Measurements from ENCODE around the gene SLC2A4RG. TPM values are rescaled to one million over a fixed set of nuclear protein-coding genes. Genes with fewer than 3 reads are reported as not detected.

Gene SLC2A4RG
- total RNA-seq, 2 donors from 2014 or later, result 69.3 to 108 TPM

DNA sequence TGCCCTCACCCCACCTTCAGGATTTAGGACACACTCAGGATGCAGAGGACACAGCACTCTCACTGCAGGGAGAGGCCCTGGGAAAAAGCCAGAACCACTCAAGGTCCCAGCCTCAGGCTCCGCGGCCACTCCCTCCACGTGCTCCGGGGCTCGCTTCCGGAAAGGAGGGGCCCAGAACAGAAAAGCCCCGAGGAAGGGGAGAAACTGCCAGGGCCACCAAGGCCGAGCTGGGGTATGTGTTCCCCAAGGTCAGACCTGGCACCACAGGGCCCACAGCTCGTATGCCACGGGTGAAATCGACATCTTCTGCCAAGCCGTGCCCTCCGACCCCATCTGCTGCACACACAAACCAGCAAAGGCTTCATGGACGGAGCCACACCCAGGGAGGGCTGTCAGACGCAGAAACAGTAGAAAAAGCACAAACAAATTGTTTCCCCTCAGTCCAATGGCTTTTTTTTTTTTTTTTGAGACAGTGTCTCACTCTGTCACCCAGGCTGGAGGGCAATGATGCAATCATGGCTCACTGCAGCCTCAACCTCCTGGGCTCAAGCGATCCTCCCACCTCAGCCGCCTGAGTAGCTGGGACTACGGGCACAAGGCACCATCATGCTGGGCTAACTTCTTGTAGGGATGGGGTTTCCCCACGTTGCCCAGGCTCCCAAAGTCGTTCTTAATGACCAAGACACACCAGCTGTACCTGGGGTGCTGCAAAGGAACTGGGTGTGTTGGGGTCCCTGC lies 33.4 kb downstream of the SLC2A4RG start:
- H3K9me3 Mint-ChIP-seq, result no peaks in the 10 kb centered on the region
- WGBS, 2 experiments (ENCODE audit: insufficient coverage in 1 of 2, insufficient read length in 1 of 2), result 90 to 92% methylated on average over 17 to 20 of the region's 20 CpGs
- TF ChIP-seq, protein P1, sequence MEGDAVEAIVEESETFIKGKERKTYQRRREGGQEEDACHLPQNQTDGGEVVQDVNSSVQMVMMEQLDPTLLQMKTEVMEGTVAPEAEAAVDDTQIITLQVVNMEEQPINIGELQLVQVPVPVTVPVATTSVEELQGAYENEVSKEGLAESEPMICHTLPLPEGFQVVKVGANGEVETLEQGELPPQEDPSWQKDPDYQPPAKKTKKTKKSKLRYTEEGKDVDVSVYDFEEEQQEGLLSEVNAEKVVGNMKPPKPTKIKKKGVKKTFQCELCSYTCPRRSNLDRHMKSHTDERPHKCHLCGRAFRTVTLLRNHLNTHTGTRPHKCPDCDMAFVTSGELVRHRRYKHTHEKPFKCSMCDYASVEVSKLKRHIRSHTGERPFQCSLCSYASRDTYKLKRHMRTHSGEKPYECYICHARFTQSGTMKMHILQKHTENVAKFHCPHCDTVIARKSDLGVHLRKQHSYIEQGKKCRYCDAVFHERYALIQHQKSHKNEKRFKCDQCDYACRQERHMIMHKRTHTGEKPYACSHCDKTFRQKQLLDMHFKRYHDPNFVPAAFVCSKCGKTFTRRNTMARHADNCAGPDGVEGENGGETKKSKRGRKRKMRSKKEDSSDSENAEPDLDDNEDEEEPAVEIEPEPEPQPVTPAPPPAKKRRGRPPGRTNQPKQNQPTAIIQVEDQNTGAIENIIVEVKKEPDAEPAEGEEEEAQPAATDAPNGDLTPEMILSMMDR (conservative IDR thresholded peaks at IDR 0.05), result no peak
- H3K27me3 Mint-ChIP-seq (ENCODE audit: insufficient read depth), result no peaks in the 10 kb centered on the region
- Histone ChIP-seq H3K27ac (ENCODE audit: low read depth, low read length) (no peak overlapping the region), H3K36me3 (ENCODE audit: control insufficient read depth, insufficient read depth, low read length) (peaks cover 8% of the 10 kb centered on the region), H3K4me1 (ENCODE audit: control insufficient read depth, insufficient read depth, low read length) (no peaks in the 10 kb centered on the region), H3K9me3 (ENCODE audit: control insufficient read depth, low read length) (no peaks in the 10 kb centered on the region), H3K27me3 (ENCODE audit: control insufficient read depth, insufficient read depth, low read length, poor library complexity, severe bottlenecking) (no peaks in the 10 kb centered on the region), H3K4me3 (ENCODE audit: low read length) (no peak overlapping the region), H3K9ac (ENCODE audit: extremely low read depth, low read length, poor library complexity, severe bottlenecking) (no peak overlapping the region)
- no peak for DNase-seq
- peaks cover 8% of the 10 kb centered on the region for H3K4me1 Mint-ChIP-seq
- H3K27ac Mint-ChIP-seq, result no peak overlapping the region
- no peak overlapping the region for H3K4me3 Mint-ChIP-seq
- peaks cover 28% of the 10 kb centered on the region for H3K36me3 Mint-ChIP-seq (ENCODE audit: low read depth)

GRCh38 chr20:63773571-63774241 lies 34.1 kb downstream of the SLC2A4RG start:
- Histone ChIP-seq H3K9me3 (ENCODE audit: control insufficient read depth, low read length) (no peaks in the 10 kb centered on the region), H3K27ac (ENCODE audit: low read depth, low read length) (no peak overlapping the region), H3K27me3 (ENCODE audit: control insufficient read depth, insufficient read depth, low read length, poor library complexity, severe bottlenecking) (no peaks in the 10 kb centered on the region), H3K36me3 (ENCODE audit: control insufficient read depth, insufficient read depth, low read length) (peaks cover 5% of the 10 kb centered on the region), H3K4me3 (ENCODE audit: low read length) (no peak overlapping the region), H3K4me1 (ENCODE audit: control insufficient read depth, insufficient read depth, low read length) (no peaks in the 10 kb centered on the region), H3K9ac (ENCODE audit: extremely low read depth, low read length, poor library complexity, severe bottlenecking) (no peak overlapping the region)
- no peaks in the 10 kb centered on the region for H3K27me3 Mint-ChIP-seq (ENCODE audit: insufficient read depth)
- H3K4me1 Mint-ChIP-seq, result peaks cover 11% of the 10 kb centered on the region
- WGBS, 2 experiments (ENCODE audit: insufficient coverage in 1 of 2, insufficient read length in 1 of 2), result 90 to 94% methylated on average over 25 to 32 of the region's 33 CpGs
- H3K4me3 Mint-ChIP-seq, result no peak overlapping the region
- TF ChIP-seq, protein P1 (conservative IDR thresholded peaks at IDR 0.05), result no peak
- peaks cover 30% of the 10 kb centered on the region for H3K36me3 Mint-ChIP-seq (ENCODE audit: low read depth)
- no peak for DNase-seq
- no peak overlapping the region for H3K27ac Mint-ChIP-seq
- no peaks in the 10 kb centered on the region for H3K9me3 Mint-ChIP-seq

DNA sequence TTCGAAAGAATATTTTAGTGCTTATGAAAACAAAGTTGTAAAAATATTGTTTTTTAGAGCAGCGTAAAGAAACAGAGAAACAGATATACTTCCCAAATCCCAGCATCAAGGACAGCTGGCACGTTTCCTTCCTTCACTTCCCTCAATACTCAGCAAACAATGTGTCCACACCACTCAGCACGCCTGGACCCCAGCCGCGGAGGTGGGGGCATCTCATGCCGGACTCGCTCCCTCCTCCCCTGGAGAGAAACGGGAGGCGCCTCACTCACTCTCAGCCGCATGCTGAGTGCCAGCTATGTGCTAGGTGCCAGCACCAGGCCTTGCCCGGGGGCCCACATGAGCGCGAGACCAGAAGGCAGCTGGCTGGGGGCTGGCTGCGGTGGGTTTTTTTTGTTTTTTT lies 34.7 kb downstream of the SLC2A4RG start:
- Histone ChIP-seq H3K36me3 (ENCODE audit: control insufficient read depth, insufficient read depth, low read length) (no peaks in the 10 kb centered on the region), H3K9me3 (ENCODE audit: control insufficient read depth, low read length) (no peaks in the 10 kb centered on the region), H3K27ac (ENCODE audit: low read depth, low read length) (no peak overlapping the region), H3K4me3 (ENCODE audit: low read length) (no peak overlapping the region), H3K27me3 (ENCODE audit: control insufficient read depth, insufficient read depth, low read length, poor library complexity, severe bottlenecking) (no peaks in the 10 kb centered on the region), H3K4me1 (ENCODE audit: control insufficient read depth, insufficient read depth, low read length) (no peaks in the 10 kb centered on the region), H3K9ac (ENCODE audit: extremely low read depth, low read length, poor library complexity, severe bottlenecking) (no peak overlapping the region)
- WGBS, 2 experiments (ENCODE audit: insufficient coverage in 1 of 2, insufficient read length in 1 of 2), result 94 to 96% methylated on average over 9 to 14 of the region's 15 CpGs
- DNase-seq, result no peak
- H3K9me3 Mint-ChIP-seq, result no peaks in the 10 kb centered on the region
- H3K27ac Mint-ChIP-seq, result no peak overlapping the region
- TF ChIP-seq, protein P1 (conservative IDR thresholded peaks at IDR 0.05), result no peak
- no peaks in the 10 kb centered on the region for H3K27me3 Mint-ChIP-seq (ENCODE audit: insufficient read depth)
- H3K4me1 Mint-ChIP-seq, result peaks cover 11% of the 10 kb centered on the region
- peaks cover 32% of the 10 kb centered on the region for H3K36me3 Mint-ChIP-seq (ENCODE audit: low read depth)
- H3K4me3 Mint-ChIP-seq, result no peak overlapping the region
